Esophagus muscularis mucosa (tissue), 4 donors: ENCODE measurements around the gene DOCK1. TPM values are rescaled to one million over a fixed set of nuclear protein-coding genes. Genes with fewer than 3 reads are reported as not detected.

ENCODE experiments used
- DNase-seq: peaks from one replicate; pipeline ENCODE4 v3.0.0-alpha.2; 2017; ENCODE audit errors: extremely low spot score
- H3K27ac ChIP-seq, 4 donors: fragments of 200-600 bp; sonication (generic); replicated peaks in 1 of 4; 1 replicate in 3 of 4; 2 replicates in 1 of 4; pipeline ENCODE4 v1.5.1; 2016 to 2019; ENCODE audit warnings: mild to moderate bottlenecking in 1 of 4
- H3K27me3 ChIP-seq, 4 donors: fragments of 200-600 bp; sonication (generic); one replicate each; pipeline versions ENCODE4 v1.5.1 to v1.6.0; 2016 to 2019
- H3K36me3 ChIP-seq, 4 donors: fragments of 200-600 bp; sonication (generic); one replicate each; pipeline ENCODE4 v1.5.1; 2016 to 2019
- H3K4me1 ChIP-seq, 4 donors: fragments of 200-600 bp; sonication (generic); one replicate each; pipeline ENCODE4 v1.5.1; 2016 to 2019
- H3K4me3 ChIP-seq, 4 donors: fragments of 200-600 bp; sonication (generic); 1 replicate in 2 of 4; 2 replicates in 2 of 4; pipeline ENCODE4 v1.5.1; 2016 to 2019; ENCODE audit warnings: mild to moderate bottlenecking in 4 of 4, moderate library complexity in 1 of 4
- H3K9me3 ChIP-seq, 4 donors: fragments of 200-600 bp; sonication (generic); 1 replicate in 3 of 4; 2 replicates in 1 of 4; pipeline ENCODE4 v1.5.1; 2016 to 2019
- CTCF ChIP-seq, 3 experiments: fragments of 200-600 bp in 2 of 3; fragments of 450-650 bp in 1 of 3; sonication (generic) in 2 of 3; IDR thresholded peaks; one replicate each; pipeline ENCODE4 v1.5.1; 2017 to 2019; ENCODE audit warnings: antibody characterized with exemption in 3 of 3, mild to moderate bottlenecking in 2 of 3, moderate library complexity in 1 of 3
- EP300 ChIP-seq: sonication (generic); formaldehyde crosslinking; IDR thresholded peaks from one replicate; pipeline ENCODE4 v1.6.1; 2017; ENCODE audit warnings: antibody characterized with exemption
- POLR2A ChIP-seq: fragments of 450-650 bp; IDR thresholded peaks from one replicate; pipeline ENCODE4 v1.6.1; 2017; ENCODE audit warnings: antibody characterized with exemption, moderate library complexity, mild to moderate bottlenecking, low read depth
- POLR2AphosphoS5 ChIP-seq, 2 donors: sonication (generic); formaldehyde crosslinking; IDR thresholded peaks; one replicate each; pipeline ENCODE4 v1.6.1; 2017; ENCODE audit warnings: antibody characterized with exemption in 2 of 2
- WGBS: methylation state at CpG from one replicate; pipeline ENCODE4 v1.1.5; 2018; 5-methylcytosine and 5-hydroxymethylcytosine counted together
- intact Hi-C: fragments of 100-400 bp; cut with DNase I; formaldehyde crosslinking; loops from one replicate; pipeline ENCODE4 v1.15.1; 2023
- total RNA-seq, 4 donors: library from RNA; depleted of rRNA; stranded (reverse); fragments of >200 nt; gene quantifications; one replicate each; pipeline versions ENCODE4 v1.1.0 to v1.2.1, GENCODE V29; 2016

DOCK1 gene
- total RNA-seq, 4 donors from 2014 or later: 41.4 to 60.3 (median 55.3) TPM

GRCh38 chr10:127458016-127458810 is 553.0 kb downstream of the DOCK1 start:
- H3K27me3 ChIP-seq: no peaks in the 10 kb centered on the region
- 94% methylated on average over 11 of the region's 11 CpGs for WGBS
- TF ChIP-seq EP300 (no peak), POLR2AphosphoS5 (IDR thresholded peaks at IDR 0.05) (no peak), CTCF (IDR thresholded peaks at IDR 0.05) (no peak), POLR2A (no peak)
- no peak overlapping the region for H3K27ac ChIP-seq
- DNase-seq: no peak
- H3K36me3 ChIP-seq: peaks cover 0 to 7% (median 0%) of the 10 kb centered on the region in 4 donors
- intact Hi-C loops: no loop called here
- peaks cover 0 to 14% (median 6%) of the 10 kb centered on the region in 4 donors for H3K9me3 ChIP-seq
- H3K4me1 ChIP-seq: no peaks in the 10 kb centered on the region
- H3K4me3 ChIP-seq: no peak overlapping the region

GRCh38 chr10:127458829-127459228 is 553.6 kb downstream of the DOCK1 start:
- 74% methylated on average over 6 of the region's 6 CpGs for WGBS
- Histone ChIP-seq H3K27me3 (no peaks in the 10 kb centered on the region), H3K4me3 (no peak overlapping the region), H3K9me3 (peaks cover 0 to 14% (median 6%) of the 10 kb centered on the region in 4 donors), H3K4me1 (no peaks in the 10 kb centered on the region), H3K27ac (no peak overlapping the region), H3K36me3 (peaks cover 0 to 4% (median 0%) of the 10 kb centered on the region in 4 donors)
- TF ChIP-seq CTCF (IDR thresholded peaks at IDR 0.05) (no peak), POLR2AphosphoS5 (IDR thresholded peaks at IDR 0.05) (no peak), EP300 (no peak), POLR2A (no peak)
- no peak for DNase-seq
- intact Hi-C loops: no loop called here

GRCh38 chr10:127459918-127460317 is 554.7 kb downstream of the DOCK1 start:
- TF ChIP-seq POLR2A (no peak), POLR2AphosphoS5 (IDR thresholded peaks at IDR 0.05) (no peak), EP300 (no peak), CTCF (IDR thresholded peaks at IDR 0.05) (no peak)
- no peaks in the 10 kb centered on the region for H3K27me3 ChIP-seq
- no peak for DNase-seq
- H3K4me3 ChIP-seq: no peak overlapping the region
- H3K4me1 ChIP-seq: no peaks in the 10 kb centered on the region
- intact Hi-C loops: no loop called here
- H3K9me3 ChIP-seq: peaks cover 0 to 14% (median 6%) of the 10 kb centered on the region in 4 donors
- WGBS: 77% methylated on average over 5 of the region's 8 CpGs
- H3K27ac ChIP-seq: no peak overlapping the region
- no peaks in the 10 kb centered on the region for H3K36me3 ChIP-seq

- H3K27me3 ChIP-seq: peaks cover 0 to 5% (median 0%) of the 10 kb centered on the region in 4 donors
- no peak overlapping the region for H3K4me3 ChIP-seq
- no peak for DNase-seq
- 62% methylated on average over 5 of the region's 5 CpGs for WGBS
- no peaks in the 10 kb centered on the region for H3K4me1 ChIP-seq
- intact Hi-C loops: no loop called here
- H3K36me3 ChIP-seq: no peaks in the 10 kb centered on the region
- peaks cover 0 to 14% (median 6%) of the 10 kb centered on the region in 4 donors for H3K9me3 ChIP-seq
- no peak overlapping the region for H3K27ac ChIP-seq
- TF ChIP-seq EP300 (no peak), POLR2A (no peak), POLR2AphosphoS5 (IDR thresholded peaks at IDR 0.05) (no peak), CTCF (IDR thresholded peaks at IDR 0.05) (no peak)
Observed at GRCh38 chr10:127462643-127463295, 557.5 kb downstream of the DOCK1 start.
